ENCODE results near the gene SLC35F6.
"Not testable (repeated sequence)": the region's sequence is repeated elsewhere in the genome, so short reads cannot be mapped to it uniquely, and the experiment has no call there.

SLC35F6 gene

GRCh38 chr2:26757873-26758789, 6.0 kb upstream of the SLC35F6 start:
- Mint-ChIP-seq H3K27me3 (peaks cover 13% of the 10 kb centered on the region), H3K36me3 (ENCODE audit: low read depth) (no peaks in the 10 kb centered on the region), H3K4me1 (ENCODE audit: low read depth) (peaks cover 5% of the 10 kb centered on the region), H3K27ac (no peak overlapping the region), H3K4me3 (no peak overlapping the region), H3K9me3 (no peaks in the 10 kb centered on the region)
- intact Hi-C loops (cut with micrococcal nuclease) = no loop called here

- intact Hi-C loops (cut with micrococcal nuclease) = no loop called here
- Mint-ChIP-seq H3K9me3 (no peaks in the 10 kb centered on the region), H3K36me3 (ENCODE audit: low read depth) (peaks cover 3% of the 10 kb centered on the region), H3K27ac (no peak overlapping the region), H3K4me3 (no peak overlapping the region), H3K27me3 (peaks cover 18% of the 10 kb centered on the region), H3K4me1 (ENCODE audit: low read depth) (peaks cover 12% of the 10 kb centered on the region)
Observed at GRCh38 chr2:26758790-26759321, 5.2 kb upstream of the SLC35F6 start.

GRCh38 chr2:26759845-26760244, 4.2 kb upstream of the SLC35F6 start:
- Mint-ChIP-seq H3K9me3 (no peaks in the 10 kb centered on the region), H3K4me3 (no peak overlapping the region), H3K36me3 (ENCODE audit: low read depth) (peaks cover 13% of the 10 kb centered on the region), H3K27me3 (peaks cover 18% of the 10 kb centered on the region), H3K27ac (no peak overlapping the region), H3K4me1 (ENCODE audit: low read depth) (peaks cover 18% of the 10 kb centered on the region)
- intact Hi-C loops (cut with micrococcal nuclease) = no loop called here

GRCh38 chr2:26760991-26761390, 3.1 kb upstream of the SLC35F6 start:
- peaks cover 25% of the 10 kb centered on the region for H3K36me3 Mint-ChIP-seq (ENCODE audit: low read depth)
- intact Hi-C loops (cut with micrococcal nuclease); H3K27ac Mint-ChIP-seq; H3K4me3 Mint-ChIP-seq; H3K9me3 Mint-ChIP-seq: not testable (repeated sequence)
- H3K27me3 Mint-ChIP-seq = peaks cover 18% of the 10 kb centered on the region
- peaks cover 25% of the 10 kb centered on the region for H3K4me1 Mint-ChIP-seq (ENCODE audit: low read depth)

- H3K27me3 Mint-ChIP-seq = peaks cover 18% of the 10 kb centered on the region
- peaks cover 45% of the 10 kb centered on the region for H3K4me1 Mint-ChIP-seq (ENCODE audit: low read depth)
- H3K9me3 Mint-ChIP-seq = no peaks in the 10 kb centered on the region
- H3K4me3 Mint-ChIP-seq = no peak overlapping the region
- peaks cover 35% of the 10 kb centered on the region for H3K36me3 Mint-ChIP-seq (ENCODE audit: low read depth)
- peak overlapping the region; percentile 99 for H3K27ac Mint-ChIP-seq
- intact Hi-C loops (cut with micrococcal nuclease) = no loop called here
Observed at GRCh38 chr2:26763019-26763418, 1.1 kb upstream of the SLC35F6 start.

- Mint-ChIP-seq H3K27ac (peak overlapping the region; percentile 99), H3K9me3 (no peaks in the 10 kb centered on the region), H3K36me3 (ENCODE audit: low read depth) (peaks cover 46% of the 10 kb centered on the region), H3K4me3 (peak overlapping the region; percentile 99), H3K4me1 (ENCODE audit: low read depth) (peaks cover 64% of the 10 kb centered on the region), H3K27me3 (peaks cover 16% of the 10 kb centered on the region)
- intact Hi-C loops (cut with micrococcal nuclease) = no loop called here
Observed at GRCh38 chr2:26764906-26765305, 822 bp downstream of the SLC35F6 start.

GRCh38 chr2:26765475-26766200, 1.6 kb downstream of the SLC35F6 start:
- peak overlapping the region; percentile 99 for H3K27ac Mint-ChIP-seq
- H3K4me3 Mint-ChIP-seq = peak overlapping the region; percentile 99
- no peaks in the 10 kb centered on the region for H3K9me3 Mint-ChIP-seq
- peaks cover 70% of the 10 kb centered on the region for H3K4me1 Mint-ChIP-seq (ENCODE audit: low read depth)
- peaks cover 54% of the 10 kb centered on the region for H3K36me3 Mint-ChIP-seq (ENCODE audit: low read depth)
- H3K27me3 Mint-ChIP-seq = peaks cover 16% of the 10 kb centered on the region
- intact Hi-C loops (cut with micrococcal nuclease) = no loop called here

- H3K27ac Mint-ChIP-seq = peak overlapping the region; percentile 99
- H3K9me3 Mint-ChIP-seq = no peaks in the 10 kb centered on the region
- H3K36me3 Mint-ChIP-seq (ENCODE audit: low read depth) = peaks cover 68% of the 10 kb centered on the region
- intact Hi-C loops (cut with micrococcal nuclease) = no loop called here
- peak overlapping the region; percentile 26 for H3K4me3 Mint-ChIP-seq
- H3K4me1 Mint-ChIP-seq (ENCODE audit: low read depth) = peaks cover 85% of the 10 kb centered on the region
- peaks cover 13% of the 10 kb centered on the region for H3K27me3 Mint-ChIP-seq
Observed at GRCh38 chr2:26767129-26767528, 3.0 kb downstream of the SLC35F6 start.

GRCh38 chr2:26767894-26768487, 3.9 kb downstream of the SLC35F6 start:
- intact Hi-C loops (cut with micrococcal nuclease) = no loop called here
- peaks cover 75% of the 10 kb centered on the region for H3K36me3 Mint-ChIP-seq (ENCODE audit: low read depth)
- peaks cover 7% of the 10 kb centered on the region for H3K27me3 Mint-ChIP-seq
- no peaks in the 10 kb centered on the region for H3K9me3 Mint-ChIP-seq
- peak overlapping the region; percentile 99 for H3K27ac Mint-ChIP-seq
- H3K4me1 Mint-ChIP-seq (ENCODE audit: low read depth) = peaks cover 94% of the 10 kb centered on the region
- H3K4me3 Mint-ChIP-seq = no peak overlapping the region

- Mint-ChIP-seq H3K27ac (peak overlapping the region; percentile 99), H3K27me3 (no peaks in the 10 kb centered on the region), H3K36me3 (ENCODE audit: low read depth) (peaks cover 74% of the 10 kb centered on the region), H3K4me3 (peak overlapping the region; percentile 71), H3K9me3 (no peaks in the 10 kb centered on the region), H3K4me1 (ENCODE audit: low read depth) (peaks cover 90% of the 10 kb centered on the region)
- intact Hi-C loops (cut with micrococcal nuclease) = loop anchor here (1.0 kb wide), 1 partner anchor 17 kb away; no protein-coding TSS in a partner anchor
Observed at GRCh38 chr2:26768759-26769088, 4.6 kb downstream of the SLC35F6 start.

- no peaks in the 10 kb centered on the region for H3K9me3 Mint-ChIP-seq
- peak overlapping the region; percentile 71 for H3K4me3 Mint-ChIP-seq
- H3K36me3 Mint-ChIP-seq (ENCODE audit: low read depth) = peaks cover 74% of the 10 kb centered on the region
- peak overlapping the region; percentile 99 for H3K27ac Mint-ChIP-seq
- peaks cover 86% of the 10 kb centered on the region for H3K4me1 Mint-ChIP-seq (ENCODE audit: low read depth)
- no peaks in the 10 kb centered on the region for H3K27me3 Mint-ChIP-seq
- intact Hi-C loops (cut with micrococcal nuclease) = loop anchor here (1.0 kb wide), 1 partner anchor 16 kb away; no protein-coding TSS in a partner anchor
Observed at GRCh38 chr2:26769089-26769761, 5.1 kb downstream of the SLC35F6 start.

- no peak overlapping the region for H3K4me3 Mint-ChIP-seq
- intact Hi-C loops (cut with micrococcal nuclease) = no loop called here
Observed at GRCh38 chr2:26770986-26771586, 7.0 kb downstream of the SLC35F6 start.

More at GRCh38 chr2:26770986-26771586, 7.0 kb downstream of the SLC35F6 start:
- Mint-ChIP-seq H3K36me3 (ENCODE audit: low read depth) (peaks cover 74% of the 10 kb centered on the region), H3K27ac (peak overlapping the region; percentile 99), H3K27me3 (no peaks in the 10 kb centered on the region), H3K4me1 (ENCODE audit: low read depth) (peaks cover 69% of the 10 kb centered on the region), H3K9me3 (no peaks in the 10 kb centered on the region)

Measured in dendritic cell treated with granulocyte-macrophage colony-stimulating factor and Interleukin-4, amounts not matched to agents 40 ng/mL and 50 ng/mL, for 4 days (primary cell).